Measurements from ENCODE around the gene KSR2.
"Not testable (repeated sequence)": the region's sequence is repeated elsewhere in the genome, so short reads cannot be mapped to it uniquely, and the experiment has no call there.

Gene KSR2

DNA sequence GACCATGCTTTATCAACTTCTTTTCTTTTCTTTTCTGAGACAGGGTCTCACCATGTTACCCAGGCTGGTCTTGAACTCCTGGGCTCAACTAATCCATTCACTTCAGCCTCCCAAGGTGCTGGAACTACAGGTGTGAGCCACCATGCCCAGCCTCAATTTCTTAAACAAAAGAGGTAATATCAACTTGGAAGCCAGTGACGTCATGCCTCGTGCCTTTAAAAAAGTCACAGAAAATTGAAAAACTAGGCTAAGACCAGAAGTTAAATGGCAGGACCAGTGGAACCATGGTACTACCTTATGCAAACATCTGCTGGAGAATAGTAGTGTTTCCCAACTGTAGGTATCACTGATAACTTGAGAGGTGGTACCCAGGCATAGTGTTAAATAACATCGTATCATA lies 103.3 kb downstream of the KSR2 start:
- in situ Hi-C loops (cut with MboI; ENCODE audit: low pct_unique_long_range_greater_than_20kb, low sequenced_read_pairs) = no loop called here
- DNase-seq = no peak

DNA sequence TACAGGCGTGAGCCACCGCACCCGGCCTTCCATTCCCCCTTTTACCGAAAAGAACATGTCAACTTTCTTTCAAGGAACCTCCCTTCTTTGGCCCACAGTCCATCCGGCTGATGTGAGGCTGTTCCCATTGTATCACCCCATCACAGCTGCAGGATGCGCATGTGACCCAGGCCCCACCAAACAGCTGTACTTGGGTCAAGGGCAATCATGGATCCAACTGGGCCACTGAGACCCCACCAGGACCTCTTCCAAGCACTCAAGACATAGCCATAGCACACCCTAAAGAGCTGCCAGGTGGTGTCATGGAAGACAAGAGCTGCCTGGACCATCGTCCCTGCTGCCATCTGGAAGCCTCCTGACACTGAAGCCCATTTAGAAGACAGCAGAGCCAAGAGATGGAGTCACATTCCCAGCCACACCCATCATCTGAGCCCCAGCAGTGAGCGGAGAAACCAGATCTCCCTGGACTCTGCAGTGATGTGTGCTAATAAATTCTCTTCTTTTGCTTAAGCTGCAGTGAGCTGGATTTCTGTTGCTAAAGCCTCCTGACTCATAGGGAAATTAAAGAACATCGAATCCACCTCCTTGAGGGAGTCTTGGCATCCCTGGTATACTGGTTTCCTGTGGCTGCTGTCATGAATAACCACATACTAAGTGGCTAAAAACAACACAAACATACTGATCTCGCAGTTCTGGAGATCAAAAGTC lies 105.6 kb downstream of the KSR2 start:
- DNase-seq = no peak
- in situ Hi-C loops (cut with MboI; ENCODE audit: low pct_unique_long_range_greater_than_20kb, low sequenced_read_pairs) = no loop called here

GRCh38 chr12:117861691-117862090 lies 107.1 kb downstream of the KSR2 start:
- in situ Hi-C loops (cut with MboI; ENCODE audit: low pct_unique_long_range_greater_than_20kb, low sequenced_read_pairs) = no loop called here
- no peak for DNase-seq

- DNase-seq; in situ Hi-C loops (cut with MboI; ENCODE audit: low pct_unique_long_range_greater_than_20kb, low sequenced_read_pairs): not testable (repeated sequence)
These were observed 108.0 kb downstream of the KSR2 start for GRCh38 chr12:117860787-117861290.

GRCh38 chr12:117860111-117860510 lies 108.7 kb downstream of the KSR2 start:
- in situ Hi-C loops (cut with MboI; ENCODE audit: low pct_unique_long_range_greater_than_20kb, low sequenced_read_pairs) = no loop called here
- DNase-seq = no peak

- peak; percentile 72 for DNase-seq
- in situ Hi-C loops (cut with MboI; ENCODE audit: low pct_unique_long_range_greater_than_20kb, low sequenced_read_pairs) = no loop called here
These were observed 110.9 kb downstream of the KSR2 start for GRCh38 chr12:117857632-117858612.

DNA sequence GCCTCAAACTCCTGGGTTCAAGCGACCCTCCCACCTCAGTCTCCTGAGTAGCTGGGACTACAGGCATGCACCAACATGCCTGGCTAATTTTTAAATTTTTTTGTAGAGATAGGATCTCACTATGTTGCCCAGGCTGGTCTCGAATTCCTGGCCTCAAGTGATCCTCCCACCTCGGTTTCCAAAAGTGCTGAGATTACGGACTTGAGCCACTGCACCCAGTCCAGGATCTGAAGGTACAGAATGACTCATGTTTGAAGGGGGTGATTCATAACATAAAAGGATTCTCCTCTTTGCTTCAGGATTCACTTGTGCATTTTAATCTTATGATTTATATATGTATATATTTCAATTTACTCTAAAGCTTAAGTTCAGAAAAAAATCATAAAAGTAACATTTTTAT lies 111.7 kb downstream of the KSR2 start:
- DNase-seq; in situ Hi-C loops (cut with MboI; ENCODE audit: low pct_unique_long_range_greater_than_20kb, low sequenced_read_pairs): not testable (repeated sequence)

DNA sequence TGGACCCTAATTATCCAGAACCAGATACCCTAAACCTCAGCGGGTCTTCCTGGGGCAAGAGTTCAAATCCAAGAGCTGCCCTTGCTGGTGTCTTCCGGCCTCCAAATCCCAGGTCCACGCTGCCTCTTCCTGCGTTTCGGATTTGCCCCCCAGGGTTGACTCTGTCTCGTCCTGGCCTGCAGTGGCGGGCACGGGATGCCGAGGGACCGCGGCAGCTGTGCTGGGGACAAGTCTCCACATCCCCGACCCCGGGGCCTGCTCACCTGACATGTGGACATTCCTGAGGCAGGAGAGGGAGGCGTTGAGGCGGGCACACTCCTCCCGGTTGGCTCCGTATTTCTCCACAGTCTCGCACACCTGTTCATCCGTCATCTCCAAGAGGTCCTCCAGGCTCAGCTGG lies 113.6 kb downstream of the KSR2 start:
- in situ Hi-C loops (cut with MboI; ENCODE audit: low pct_unique_long_range_greater_than_20kb, low sequenced_read_pairs) = no loop called here
- no peak for DNase-seq

- in situ Hi-C loops (cut with MboI; ENCODE audit: low pct_unique_long_range_greater_than_20kb, low sequenced_read_pairs) = no loop called here
- peak; percentile 66 for DNase-seq
These were observed 114.3 kb downstream of the KSR2 start for GRCh38 chr12:117854339-117855012.

GRCh38 chr12:117853600-117853999 lies 115.2 kb downstream of the KSR2 start:
- in situ Hi-C loops (cut with MboI; ENCODE audit: low pct_unique_long_range_greater_than_20kb, low sequenced_read_pairs) = no loop called here

GRCh38 chr12:117850048-117850447 lies 118.7 kb downstream of the KSR2 start:
- in situ Hi-C loops (cut with MboI; ENCODE audit: low pct_unique_long_range_greater_than_20kb, low sequenced_read_pairs) = no loop called here
- DNase-seq = peak; percentile 34

More at GRCh38 chr12:117853600-117853999, 115.2 kb downstream of the KSR2 start:
- no peak for DNase-seq

- in situ Hi-C loops (cut with MboI; ENCODE audit: low pct_unique_long_range_greater_than_20kb, low sequenced_read_pairs) = loop anchor here (25.0 kb wide), 2 partner anchors 485 to 635 kb away; partner anchors contain the start of gene NOS1
- no peak for DNase-seq
These were observed 121.4 kb downstream of the KSR2 start for GRCh38 chr12:117847371-117847770.

DNA sequence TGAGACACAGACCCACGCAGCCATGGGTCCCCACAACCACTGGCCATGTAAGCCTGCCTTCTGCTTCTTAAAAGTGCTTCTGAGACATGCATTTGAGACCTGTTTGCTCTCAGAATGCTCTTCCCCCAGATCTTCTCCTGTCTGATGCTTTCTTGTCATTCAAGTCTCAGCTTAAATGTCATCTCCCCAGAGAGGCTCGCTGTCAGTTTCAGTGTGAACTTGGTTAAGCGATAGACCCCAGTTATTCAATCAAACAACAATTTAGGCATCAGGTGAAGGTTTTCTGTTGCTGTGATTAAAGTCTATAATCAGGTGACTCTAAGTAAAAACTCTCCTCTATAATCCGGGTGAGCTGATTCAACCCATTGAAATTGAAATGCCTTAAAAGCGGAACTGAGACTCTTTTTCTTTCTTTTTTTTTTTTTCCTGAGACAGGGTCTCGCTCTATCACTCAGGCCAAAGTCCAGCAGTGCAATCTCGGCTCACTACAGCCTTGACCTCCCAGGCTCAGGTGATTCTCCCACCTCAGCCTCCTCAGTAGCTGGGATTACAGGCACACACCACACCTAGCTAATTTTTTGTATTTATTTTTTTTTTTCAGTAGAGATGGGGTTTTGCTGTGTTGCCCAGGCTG lies 123.4 kb downstream of the KSR2 start:
- no peak for DNase-seq
- in situ Hi-C loops (cut with MboI; ENCODE audit: low pct_unique_long_range_greater_than_20kb, low sequenced_read_pairs) = loop anchor here (25.0 kb wide), 2 partner anchors 483 to 633 kb away; partner anchors contain the start of gene NOS1

DNA sequence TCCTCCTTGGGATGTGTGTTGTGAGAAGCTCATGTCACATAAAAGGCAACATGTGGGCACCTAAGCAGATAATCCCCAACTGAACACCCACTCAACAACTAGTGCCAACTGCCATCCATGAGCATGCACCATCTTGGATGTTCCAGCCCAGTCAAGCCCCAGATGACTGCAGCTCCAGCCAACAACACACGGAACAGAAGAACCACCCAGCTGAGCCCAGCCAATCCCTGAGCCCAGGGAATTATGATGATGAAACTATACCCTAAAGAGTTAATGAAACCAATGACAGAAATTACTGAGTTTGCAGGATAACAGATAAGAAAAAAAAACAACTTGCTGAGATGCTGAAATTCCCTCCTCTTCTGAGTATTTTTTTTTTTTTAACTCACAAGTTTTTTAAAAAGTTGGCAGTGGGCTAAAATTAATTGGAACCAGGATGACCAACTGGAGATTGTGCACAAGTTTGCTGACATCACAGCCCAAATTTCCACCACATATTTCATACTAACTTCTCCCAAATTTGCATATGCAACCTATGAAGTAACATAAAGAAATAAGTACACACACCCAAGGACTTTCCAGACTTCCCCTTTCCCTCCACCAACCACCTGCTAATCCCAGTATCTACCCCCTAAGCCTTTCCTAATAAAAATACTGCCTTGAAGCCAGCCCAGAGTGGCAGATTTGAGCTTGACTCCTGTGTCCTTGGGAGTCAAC lies 124.5 kb downstream of the KSR2 start:
- no peak for DNase-seq
- in situ Hi-C loops (cut with MboI; ENCODE audit: low pct_unique_long_range_greater_than_20kb, low sequenced_read_pairs) = loop anchor here (25.0 kb wide), 2 partner anchors 482 to 632 kb away; partner anchors contain the start of gene NOS1

DNA sequence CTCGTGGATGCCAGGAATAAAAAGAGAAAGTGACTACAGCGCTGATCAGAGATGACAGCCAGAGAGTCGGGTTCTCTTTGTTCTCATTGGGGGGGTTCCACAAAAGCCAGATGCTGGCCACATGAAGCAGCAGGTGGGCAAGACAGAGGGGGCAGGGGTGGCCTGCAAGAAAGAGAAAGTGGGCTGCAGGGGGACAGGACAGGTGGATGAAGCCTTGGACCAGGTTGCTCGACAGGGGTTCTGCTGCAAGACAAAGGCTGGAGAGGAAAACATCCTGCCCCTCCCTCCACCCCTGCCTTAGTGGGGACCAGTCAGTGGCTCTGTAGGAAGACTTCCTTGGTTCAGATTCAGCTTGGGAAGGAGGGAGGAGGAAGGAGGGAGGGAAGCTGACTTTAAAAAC lies 126.2 kb downstream of the KSR2 start:
- in situ Hi-C loops (cut with MboI; ENCODE audit: low pct_unique_long_range_greater_than_20kb, low sequenced_read_pairs) = loop anchor here (25.0 kb wide), 2 partner anchors 480 to 630 kb away; partner anchors contain the start of gene NOS1
- DNase-seq = no peak

GRCh38 chr12:117842220-117842619 lies 126.6 kb downstream of the KSR2 start:
- DNase-seq = no peak
- in situ Hi-C loops (cut with MboI; ENCODE audit: low pct_unique_long_range_greater_than_20kb, low sequenced_read_pairs) = loop anchor here (25.0 kb wide), 2 partner anchors 480 to 630 kb away; partner anchors contain the start of gene NOS1

- no peak for DNase-seq
- in situ Hi-C loops (cut with MboI; ENCODE audit: low pct_unique_long_range_greater_than_20kb, low sequenced_read_pairs) = loop anchor here (25.0 kb wide), 2 partner anchors 475 to 625 kb away; partner anchors contain the start of gene NOS1
These were observed 131.1 kb downstream of the KSR2 start for GRCh38 chr12:117837737-117838050.
